Measurements from ENCODE around the gene IGFBPL1.
"Not testable (repeated sequence)": the region's sequence is repeated elsewhere in the genome, so short reads cannot be mapped to it uniquely, and the experiment has no call there.

Gene IGFBPL1

DNA sequence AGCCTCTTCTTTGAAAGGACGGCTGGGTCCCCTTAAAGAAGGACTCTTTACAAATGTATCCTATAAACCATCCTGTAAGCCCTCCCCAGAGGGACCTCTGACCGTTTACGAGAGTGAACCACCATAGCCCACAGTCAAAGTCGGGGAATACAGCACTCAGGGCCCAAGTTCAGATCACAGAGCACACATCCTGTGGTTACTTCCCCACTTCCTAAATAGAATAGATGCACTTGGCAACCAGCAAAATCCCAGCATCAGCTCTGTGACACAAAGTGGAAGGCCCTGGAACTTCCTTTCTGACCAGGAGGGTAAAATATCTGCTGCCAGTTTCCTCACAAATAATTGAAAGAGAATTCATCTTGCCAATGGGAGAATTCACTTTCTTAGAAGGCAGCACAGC, 6.9 kb upstream of the IGFBPL1 start:
- DNase-seq (ENCODE audit: low read depth), result no peak

DNA sequence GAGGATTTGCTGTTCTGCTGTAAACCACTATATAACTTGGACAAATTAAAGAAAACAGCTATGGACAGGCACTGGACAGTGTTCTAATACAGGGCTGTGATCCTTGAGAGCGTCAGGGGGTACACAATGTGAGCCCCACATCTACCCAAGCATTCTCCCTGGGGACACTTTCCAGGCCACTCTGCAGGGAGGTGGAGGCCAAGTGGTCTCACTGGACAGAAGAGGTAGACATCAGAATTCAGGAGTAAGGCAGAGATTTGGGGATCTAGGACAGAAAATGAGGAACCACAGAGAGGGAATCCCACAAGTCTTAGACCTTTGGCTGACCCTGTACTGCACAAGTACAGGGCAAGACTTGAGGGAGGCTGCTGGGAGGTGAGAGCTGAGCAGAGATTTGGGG, 3.8 kb upstream of the IGFBPL1 start:
- no peak for DNase-seq (ENCODE audit: low read depth)

DNA sequence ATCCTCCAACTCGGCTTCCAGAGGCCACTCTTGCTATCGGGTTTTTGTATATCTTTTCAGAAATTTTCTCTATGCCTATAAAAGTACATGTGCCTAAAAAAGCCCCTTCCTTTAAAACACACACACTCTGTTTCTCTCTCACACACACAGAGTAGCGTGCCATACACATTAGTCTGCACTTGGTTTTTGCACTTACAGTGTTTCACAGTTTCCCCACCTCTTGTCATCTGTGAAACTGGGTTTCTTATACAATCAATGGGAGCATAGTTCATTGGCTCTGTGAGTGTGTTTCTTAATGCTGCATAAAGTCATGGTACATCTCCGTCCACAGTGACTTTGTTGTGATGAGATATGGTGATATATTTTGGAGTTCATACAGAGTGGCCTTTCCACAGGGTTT, 664 bp upstream of the IGFBPL1 start:
- no peak for DNase-seq (ENCODE audit: low read depth)

DNA sequence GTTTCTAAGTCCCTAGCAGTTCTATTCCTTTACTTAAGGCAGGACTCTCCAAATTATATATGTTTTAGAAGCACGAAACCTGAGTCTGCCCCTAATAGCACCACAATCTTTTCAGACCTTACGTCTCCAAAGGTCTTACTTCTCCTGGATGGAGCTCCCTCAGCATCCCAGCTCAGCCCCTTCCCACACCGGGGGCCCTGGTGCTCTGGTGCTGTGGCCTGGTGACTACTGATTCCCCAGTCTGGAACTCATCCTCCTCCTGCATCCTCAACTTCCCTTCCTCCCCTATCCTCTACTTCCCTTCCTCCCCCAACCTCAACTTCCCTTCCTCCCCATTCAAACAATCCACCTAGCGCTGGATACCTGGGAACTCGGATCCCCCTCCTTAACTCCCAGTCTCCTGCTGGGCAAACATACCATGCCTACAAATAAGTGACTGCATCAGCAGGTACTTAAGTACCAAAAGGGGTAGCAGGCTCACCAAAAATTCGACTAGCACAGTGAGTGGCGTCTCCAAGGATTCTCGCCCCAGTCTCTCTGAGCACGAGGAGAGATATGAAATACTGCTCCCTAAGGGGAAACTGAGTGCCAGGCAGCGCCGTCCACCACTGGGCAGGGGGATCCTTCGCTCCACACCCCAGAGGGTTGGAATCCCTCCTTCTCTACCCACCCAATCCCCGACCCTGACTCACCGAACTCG, 831 bp downstream of the IGFBPL1 start:
- no peak for DNase-seq (ENCODE audit: low read depth)

DNA sequence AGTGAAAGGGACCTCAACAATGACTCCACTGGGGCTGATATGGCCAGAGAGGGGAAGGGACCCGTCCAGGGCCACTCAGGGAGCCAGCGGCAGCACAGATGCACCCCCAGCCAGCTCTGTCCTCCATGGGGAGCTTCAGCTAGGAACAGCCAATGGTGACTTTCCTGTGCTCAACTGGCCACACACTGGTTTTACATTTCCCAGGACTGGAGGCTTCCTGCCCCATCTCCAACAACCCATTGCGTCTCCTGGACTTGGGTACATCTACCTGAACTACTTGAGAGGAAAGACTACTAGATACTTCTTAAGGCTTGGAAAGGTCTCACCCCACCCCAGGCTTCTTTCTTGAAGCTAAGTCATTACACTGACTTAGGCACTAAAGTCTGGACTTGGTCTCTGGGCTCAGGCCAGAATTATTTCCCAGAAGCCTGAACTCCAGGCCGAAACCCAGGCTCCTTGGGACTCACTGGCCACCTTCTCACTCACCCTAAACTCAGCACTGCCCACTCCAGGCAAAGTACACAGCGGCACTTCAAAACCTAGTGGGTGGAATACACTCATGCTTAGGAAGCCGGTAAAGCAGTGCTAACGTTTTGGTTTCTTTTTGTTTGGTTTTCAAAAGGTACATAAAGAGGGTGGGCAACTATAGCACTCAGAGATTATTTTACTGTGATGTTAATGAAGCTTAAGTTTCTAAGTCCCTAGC, 1.5 kb downstream of the IGFBPL1 start:
- DNase-seq (ENCODE audit: low read depth), result no peak

DNA sequence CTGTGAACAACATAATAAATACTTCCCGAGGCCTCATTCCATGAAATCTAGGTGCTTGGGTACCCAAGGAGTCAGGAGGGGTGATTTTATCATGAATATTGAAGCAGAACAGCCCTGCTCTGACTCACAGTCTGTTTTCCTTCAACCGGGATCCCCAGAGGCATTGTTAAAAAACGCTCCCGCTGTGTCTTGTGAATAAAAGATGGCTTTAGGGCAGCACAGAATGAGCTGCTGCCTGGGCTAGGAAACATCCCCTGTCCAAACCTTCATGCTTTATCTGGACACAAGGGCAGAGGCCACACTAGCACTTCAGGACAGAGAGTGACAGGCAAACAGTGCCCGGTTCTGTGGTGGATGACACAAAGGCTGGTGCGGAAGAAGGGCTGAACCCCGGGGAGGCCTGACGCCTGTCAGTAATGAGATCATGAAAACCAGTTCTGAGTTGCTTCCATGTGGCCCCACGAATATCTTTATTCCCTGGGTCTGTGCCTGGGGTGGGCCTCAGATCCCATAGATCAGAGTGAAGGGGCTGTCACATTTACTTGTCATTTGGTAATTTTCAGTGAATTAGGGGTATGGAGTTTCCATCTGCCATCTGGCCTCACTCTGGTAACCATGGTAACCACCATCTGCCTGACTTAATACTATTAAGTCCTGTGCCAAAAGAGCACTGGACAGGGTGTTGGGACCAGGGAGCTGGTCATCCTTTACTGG, 2.6 kb downstream of the IGFBPL1 start:
- no peak for DNase-seq (ENCODE audit: low read depth)

DNA sequence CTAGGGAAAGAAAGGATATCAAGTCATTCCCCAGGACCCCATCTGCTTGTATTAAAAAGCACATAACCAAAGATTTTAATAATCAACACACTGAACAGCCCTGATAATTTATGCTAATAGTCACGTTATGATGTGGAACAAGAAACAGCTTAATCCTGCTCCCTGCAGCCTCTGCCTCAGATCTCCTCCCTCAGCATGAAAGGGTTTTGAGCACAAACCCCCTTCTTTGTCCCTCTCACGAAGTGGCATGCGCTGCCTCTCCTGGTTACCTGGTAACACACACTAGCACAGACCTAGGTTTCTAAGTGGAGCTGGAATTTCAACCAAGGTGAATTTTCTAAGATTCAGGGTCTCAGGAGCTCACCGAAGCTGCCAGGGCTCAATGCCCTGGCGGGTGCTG, 5.1 kb downstream of the IGFBPL1 start:
- no peak for DNase-seq (ENCODE audit: low read depth)

DNA sequence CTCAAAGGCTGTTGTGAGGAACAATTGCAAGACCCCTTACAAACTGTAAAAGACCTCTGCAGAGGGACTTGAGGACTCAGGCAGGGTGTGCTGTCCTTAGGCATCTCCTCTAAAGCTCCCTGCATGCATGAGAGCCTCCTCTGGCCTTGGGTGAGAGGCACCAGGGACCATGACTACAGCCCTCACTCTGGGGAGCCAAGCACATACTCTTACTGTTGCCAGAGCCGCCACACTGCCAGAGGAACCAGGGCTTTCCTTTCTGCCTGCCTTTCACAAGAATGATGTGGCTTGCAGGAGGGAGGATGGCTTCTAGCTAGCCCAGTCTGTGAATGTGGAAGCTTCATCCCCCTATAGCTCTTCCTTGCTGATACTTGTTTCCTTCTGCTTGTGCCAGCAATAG, 5.9 kb downstream of the IGFBPL1 start:
- DNase-seq (ENCODE audit: low read depth), result no peak

DNA sequence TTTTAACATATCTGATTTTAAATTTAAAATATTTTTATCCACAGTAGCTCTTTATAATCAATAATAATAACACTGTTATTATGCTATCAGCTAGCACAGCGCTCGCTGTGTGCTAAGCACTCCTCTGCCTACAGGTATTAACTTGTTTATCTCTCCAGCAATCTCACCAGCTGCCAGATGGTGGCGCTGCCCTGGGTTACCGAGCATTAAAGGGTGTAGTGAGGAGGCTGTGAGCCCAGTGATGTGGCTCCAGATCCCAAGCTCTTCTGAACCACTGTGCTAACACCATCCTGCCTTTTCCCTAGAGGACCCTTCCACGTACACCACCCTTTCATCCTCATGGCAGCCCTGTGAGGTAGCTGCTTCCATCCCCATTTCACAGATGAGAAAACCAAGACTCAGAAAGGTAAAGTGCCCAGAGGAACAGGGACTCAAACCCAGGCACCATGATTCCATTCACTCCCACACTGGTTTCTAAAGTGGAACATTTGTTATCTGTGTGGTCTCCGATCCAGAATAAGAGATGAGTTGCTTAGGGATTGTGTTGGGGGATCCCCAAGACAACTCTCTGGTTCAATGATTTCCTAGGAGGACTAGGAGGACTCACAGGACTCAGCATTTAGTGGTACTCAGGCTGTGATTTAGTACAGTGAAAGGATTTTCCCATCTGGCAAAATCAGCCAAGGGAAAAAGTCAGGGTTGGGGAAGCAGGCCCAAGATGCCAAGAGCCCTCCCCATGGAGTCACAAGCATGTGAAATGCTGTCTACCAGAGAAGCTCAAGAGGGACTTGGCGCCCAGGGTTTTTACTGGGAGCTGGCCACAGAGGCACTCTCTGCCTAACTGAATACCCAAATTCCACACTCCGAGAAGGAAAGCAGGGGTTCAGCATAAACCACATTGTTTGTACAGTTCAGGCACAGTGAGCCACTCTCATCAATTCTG, 7.0 kb downstream of the IGFBPL1 start:
- no peak for DNase-seq (ENCODE audit: low read depth)

DNA sequence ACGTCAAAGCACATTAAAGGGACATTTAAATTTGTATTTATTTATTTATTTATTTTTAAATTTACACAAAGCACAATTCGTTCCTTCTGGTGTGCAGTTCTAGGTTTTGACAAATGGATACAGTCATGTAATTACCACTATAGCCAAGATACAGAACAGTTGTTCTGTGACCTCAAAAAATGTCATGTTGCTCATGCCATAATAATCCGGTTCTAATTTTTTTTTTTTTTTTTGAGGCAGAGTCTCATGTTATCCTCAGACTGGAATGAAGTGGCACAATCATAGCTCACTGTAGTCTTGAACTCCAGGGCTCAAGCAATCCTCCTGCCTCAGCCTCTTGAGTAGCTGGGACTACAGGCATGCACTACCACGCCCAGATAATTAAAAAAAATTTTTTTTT, 7.8 kb downstream of the IGFBPL1 start:
- no peak for DNase-seq (ENCODE audit: low read depth)

DNA sequence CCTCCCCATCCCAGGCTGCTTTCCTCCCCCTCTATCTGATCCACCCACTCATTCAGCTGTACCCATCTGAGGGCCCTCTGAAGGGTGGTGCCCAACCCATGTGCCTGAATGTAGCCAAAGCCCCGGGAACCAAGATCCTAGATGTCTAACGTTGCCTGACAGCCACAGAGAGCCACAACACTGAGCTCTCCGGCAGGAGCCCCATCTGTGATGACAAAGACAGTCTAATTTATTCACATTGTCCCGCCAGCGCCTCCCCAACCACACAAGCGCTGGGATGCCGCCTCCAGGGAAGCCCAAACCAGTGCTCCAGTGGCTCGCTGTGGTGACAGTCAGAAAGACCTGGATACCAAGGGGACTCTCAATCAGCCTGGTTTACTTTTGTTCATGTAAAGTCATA, 8.4 kb downstream of the IGFBPL1 start:
- no peak for DNase-seq (ENCODE audit: low read depth)

DNA sequence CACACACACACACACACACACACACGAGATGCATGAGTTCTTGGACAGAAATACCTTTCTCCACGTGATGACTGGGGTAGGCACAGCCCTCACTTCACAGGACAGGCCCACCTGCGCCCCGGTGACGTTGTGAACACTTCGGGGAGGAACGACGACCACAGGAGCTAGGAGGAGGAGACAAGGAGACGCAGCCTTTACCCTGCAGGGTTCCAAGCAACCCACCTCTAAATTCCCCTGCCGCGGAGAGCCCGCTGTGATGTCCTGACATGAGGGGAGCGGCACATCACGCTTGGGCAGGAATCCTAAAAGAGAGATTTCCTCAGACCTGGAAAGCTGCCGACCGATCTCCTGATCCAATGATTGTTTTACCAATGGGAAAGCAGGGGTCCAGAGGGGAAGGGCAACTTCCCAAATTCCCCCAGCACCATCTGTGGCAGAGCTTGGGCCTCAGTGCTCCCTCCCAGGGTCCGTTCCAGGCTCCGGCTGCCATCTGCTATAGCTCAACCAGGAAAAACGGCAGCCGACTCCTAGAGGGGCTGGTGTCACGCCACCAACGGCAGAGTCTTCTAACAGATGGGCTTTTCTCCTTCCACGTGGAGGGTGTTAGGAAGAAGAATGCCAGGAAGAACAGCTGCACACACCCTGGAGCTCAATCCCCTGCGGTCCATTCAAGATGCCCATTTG, 10.1 kb downstream of the IGFBPL1 start:
- DNase-seq (ENCODE audit: low read depth), result no peak

DNA sequence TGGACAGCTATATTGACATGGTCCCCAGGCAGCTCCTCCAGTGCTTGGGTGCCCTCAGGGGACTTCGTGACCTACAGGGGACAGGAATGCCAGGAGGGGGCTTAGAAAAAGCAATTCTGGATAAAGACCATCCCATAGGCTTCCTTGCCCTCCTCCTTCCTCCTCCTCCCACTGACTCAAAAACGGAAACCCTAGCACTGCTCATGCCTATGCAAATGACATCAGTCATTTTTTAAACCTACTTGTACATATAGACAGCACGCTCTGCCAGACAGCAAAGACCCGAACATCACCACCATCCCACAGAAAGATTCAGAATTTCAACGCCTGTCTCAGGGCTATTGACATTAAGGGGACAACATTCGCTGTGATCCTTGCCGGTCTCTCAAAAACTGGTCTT, 11.0 kb downstream of the IGFBPL1 start:
- no peak for DNase-seq (ENCODE audit: low read depth)

DNA sequence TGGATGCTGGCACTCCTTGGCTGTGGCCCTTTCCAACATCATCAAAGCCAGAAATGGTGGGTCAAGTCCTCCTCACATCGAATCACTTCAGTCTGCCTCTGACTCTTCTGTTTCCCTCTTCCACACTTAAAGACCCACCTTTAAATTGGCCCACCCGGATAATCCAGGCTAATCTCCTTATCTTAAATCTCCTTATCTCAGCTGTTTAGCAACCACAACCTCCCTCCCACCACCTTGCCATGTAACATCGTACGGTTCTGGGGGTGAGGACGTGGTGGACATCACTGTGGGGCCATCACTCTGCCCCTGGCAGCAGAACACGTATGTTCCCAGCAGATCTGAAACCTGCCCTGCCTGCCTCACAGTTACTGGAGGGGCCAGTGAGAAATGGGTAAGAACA, 11.5 kb downstream of the IGFBPL1 start:
- DNase-seq (ENCODE audit: low read depth), result no peak

DNA sequence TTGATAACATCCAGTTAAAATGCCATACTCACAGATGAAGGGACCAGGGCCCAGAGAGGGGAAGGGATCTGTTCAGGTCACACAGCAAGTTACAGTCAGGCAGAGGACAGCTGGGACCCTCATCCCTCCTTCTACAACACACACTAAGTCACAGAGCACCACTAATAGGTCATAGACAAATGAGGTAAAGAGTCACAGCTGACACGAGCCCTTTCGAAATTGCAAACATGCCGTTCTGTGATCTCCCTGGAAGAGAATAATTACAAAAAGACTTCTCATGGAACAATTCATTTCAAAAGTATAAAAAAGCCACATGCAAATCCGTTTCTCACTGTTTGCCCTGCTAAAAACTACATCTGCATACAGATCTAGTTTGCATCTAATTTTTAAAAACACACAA, 15.5 kb downstream of the IGFBPL1 start:
- no peak for DNase-seq (ENCODE audit: low read depth)

DNA sequence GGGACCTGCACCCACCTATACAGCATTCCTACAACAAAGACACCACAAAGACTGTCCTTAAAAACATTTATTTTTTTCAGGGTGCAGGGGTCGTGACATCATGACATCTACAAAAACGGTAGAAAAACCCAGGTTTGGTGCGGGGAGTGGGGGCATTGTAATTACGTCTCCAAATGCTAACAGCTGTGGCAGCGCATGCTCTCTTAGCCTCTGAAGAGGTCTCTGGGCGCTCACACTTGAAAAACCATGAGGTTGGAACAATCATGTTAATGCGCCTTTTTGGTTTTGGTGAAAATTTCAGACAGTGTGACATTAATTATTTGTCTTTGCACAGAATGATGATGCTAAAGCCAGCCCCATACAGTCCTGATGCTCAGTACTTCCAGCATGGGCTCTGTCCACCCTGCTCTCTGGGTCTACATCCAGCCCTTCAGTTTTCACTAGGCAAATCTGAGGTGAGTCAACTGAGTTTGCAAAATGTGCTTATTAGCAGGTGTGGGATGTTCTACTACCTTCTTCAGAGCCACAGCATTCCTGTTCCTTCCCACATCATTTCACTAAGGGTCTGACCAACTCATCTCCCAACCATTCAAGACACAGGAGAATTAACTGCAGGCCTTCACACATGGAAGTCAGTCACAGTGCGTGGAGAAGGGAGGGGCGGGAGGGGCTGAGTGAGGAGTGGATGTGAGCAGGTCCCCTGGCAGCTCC, 17.6 kb downstream of the IGFBPL1 start:
- DNase-seq (ENCODE audit: low read depth), result no peak

DNA sequence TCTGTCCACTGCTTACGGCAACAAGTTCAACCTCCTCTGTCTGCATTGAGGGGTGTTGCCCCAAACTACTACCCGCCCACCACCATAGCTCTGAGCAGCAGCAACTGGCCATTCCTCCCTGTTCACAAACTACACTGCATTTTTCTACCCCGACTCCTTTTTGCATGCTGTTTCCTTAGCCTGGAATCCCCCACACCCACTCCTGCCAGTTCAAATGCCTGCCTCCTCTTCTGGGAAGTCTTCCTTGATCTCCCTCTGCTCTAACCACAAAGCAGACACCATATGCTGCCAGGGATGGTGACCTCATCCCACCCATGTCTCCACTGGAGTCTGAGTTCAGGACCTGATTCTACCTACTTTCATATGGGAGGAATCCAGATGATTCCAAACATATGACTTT, 18.5 kb downstream of the IGFBPL1 start:
- no peak for DNase-seq (ENCODE audit: low read depth)

DNA sequence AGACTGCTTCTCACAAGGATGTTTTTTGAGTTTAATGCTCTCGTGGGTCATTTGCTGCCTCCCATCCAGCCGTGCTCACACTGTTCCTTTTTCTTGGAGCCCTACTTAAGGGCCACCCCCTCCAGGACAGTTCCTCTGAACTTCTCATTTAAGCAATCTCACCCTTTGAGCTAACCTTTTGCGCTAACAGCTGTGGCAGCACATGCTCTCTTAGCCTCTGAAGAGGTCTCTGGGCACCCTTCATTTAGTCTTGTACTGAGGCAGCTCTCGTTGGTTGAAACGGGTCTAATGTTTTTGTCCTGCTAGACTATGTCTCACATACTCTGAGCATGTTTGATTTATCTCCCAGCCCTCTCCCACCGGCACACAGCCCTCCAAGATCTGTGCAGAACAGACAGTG, 19.9 kb downstream of the IGFBPL1 start:
- no peak for DNase-seq (ENCODE audit: low read depth)

DNA sequence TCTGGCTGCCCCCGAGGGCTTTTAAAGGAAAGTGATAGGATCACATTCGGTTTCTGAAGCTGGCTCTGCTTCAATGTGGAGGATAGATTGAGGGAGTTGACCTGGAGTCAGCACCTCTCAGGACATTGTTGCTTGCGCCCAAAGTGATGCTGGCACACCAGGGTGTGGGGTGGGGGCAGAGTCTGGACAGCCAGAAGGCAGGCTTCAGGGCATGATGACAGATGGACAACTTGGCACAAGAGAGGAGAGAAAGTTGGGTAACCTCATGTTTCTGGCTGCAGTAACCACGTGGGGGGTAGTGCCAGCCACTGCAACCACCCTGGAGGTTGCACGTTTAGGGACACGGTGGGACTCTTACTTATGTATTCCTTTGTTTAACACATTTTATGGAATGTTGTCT, 22.3 kb downstream of the IGFBPL1 start:
- no peak for DNase-seq (ENCODE audit: low read depth)

DNA sequence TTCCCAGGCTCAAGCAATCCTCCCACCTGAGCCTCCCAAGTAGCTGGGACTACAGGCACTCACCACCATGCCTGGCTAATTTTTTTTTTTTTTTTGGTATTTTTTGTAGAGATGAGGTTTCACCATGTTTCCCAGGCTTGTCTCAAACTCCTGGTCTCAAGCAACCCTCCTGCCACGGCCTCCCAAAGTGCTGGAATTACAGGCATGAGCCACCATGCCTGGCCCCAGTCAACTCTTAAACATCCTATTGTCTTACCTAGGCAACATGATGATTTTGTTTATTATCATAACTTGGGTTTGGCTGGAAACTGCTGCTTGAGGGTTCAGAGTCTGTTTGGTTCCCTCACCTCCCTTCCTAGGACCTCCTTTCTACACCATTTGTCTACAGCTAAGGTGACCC, 25.1 kb downstream of the IGFBPL1 start:
- DNase-seq (ENCODE audit: low read depth), result not testable (repeated sequence)

DNA sequence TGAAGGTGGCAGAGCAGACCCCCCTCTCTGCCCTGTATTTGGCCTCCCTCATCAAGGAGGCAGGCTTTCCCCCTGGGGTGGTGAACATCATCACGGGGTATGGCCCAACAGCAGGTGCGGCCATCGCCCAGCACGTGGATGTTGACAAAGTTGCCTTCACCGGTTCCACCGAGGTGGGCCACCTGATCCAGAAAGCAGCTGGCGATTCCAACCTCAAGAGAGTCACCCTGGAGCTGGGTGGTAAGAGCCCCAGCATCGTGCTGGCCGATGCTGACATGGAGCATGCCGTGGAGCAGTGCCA, 27.9 kb downstream of the IGFBPL1 start:
- no peak for DNase-seq (ENCODE audit: low read depth)

Measured in HS-27A (cell line).